LNCAP (cell line): ENCODE measurements around the gene FAM161B.

Experiments used
- CTCF ChIP-seq: fragments of 450-650 bp; IDR thresholded peaks from 2 replicates; pipeline ENCODE4 v1.5.1; 2017; ENCODE audit warnings: mild to moderate bottlenecking

FAM161B gene

DNA sequence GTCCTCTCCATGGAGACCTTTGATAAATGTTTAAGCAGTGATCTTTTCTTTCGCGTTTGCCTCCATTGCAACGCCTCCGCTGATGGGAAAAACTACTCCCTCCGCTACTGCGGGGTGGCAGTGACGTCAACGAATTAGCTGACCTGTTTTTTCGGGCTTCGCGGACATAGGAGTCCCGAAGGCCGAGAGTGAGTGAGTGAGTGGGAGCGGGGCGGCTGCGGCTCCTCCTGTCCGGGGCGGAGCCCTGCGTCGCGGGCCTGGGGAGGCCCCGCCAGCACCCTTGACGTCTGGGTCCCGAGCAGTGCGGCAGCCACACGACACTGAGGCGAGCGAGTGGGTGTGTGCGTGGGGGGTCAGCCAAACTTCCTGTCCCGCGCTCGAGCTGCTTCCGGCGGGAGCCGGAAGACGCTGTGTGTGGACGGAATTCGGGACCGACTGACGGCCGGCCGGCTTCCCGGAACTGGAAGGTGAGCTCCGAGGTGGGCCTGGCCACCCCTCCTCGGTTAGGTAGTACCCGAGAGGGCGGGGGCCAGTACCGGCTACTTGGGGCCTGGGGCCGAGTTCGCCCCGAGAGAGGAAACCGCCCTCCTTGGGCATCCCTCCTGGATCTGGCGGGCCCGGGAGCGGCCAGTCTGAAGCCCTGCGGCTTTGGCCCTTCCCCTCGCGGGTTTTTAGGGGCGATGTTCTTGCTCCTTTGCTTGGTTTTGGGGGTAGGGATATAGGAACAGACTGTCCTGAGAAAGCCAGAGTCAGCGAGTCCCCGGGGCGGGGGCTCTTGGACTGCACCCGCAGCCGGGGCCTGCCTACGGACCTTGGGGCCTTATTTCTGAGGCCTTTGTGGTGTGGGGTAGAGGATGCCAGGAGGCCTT, 63.2 kb downstream of the FAM161B start, which contains the start of gene ZNF410:
Gene ZNF410 (plus strand): TSS at position 411 of the 869 bp plus-strand sequence. CDS start 5,317 bp downstream, outside the sequence.
- TF ChIP-seq CTCF: no peak

GRCh38 chr14:73884438-73885190, 65.3 kb downstream of the FAM161B start:
- no peak for TF ChIP-seq CTCF
